Lower leg skin (tissue), 3 donors: ENCODE results near the gene TWIST2.

Experiments used
- CTCF ChIP-seq, 3 donors: fragments of 450-650 bp; IDR thresholded peaks; one replicate each; pipeline ENCODE4 v1.5.1; 2016; ENCODE audit warnings: antibody characterized with exemption in 3 of 3, mild to moderate bottlenecking in 3 of 3, moderate library complexity in 2 of 3
- POLR2A ChIP-seq, 2 donors: fragments of 450-650 bp; IDR thresholded peaks; one replicate each; pipeline ENCODE4 v1.6.1; 2016 to 2017; ENCODE audit warnings: antibody characterized with exemption in 2 of 2, mild to moderate bottlenecking in 1 of 2, moderate library complexity in 1 of 2

GRCh38 chr2:238884812-238885408 is 37.0 kb downstream of the TWIST2 start:
- TF ChIP-seq CTCF (IDR thresholded peaks at IDR 0.05) (no peak), POLR2A (IDR thresholded peaks at IDR 0.05) (no peak)
